B cell (primary cell): Measurements from ENCODE around the gene ZSWIM6. TPM values are rescaled to one million over a fixed set of nuclear protein-coding genes. Genes with fewer than 3 reads are reported as not detected.

Experiments used
- ATAC-seq: fragments of 200-7000 bp; cut with Tn5 transposase; one replicate; pipeline ENCODE4 v1.10.0; 2021; ENCODE audit warnings: low read depth, mild to moderate bottlenecking, moderate number of reproducible peaks, moderate library complexity
- CTCF ChIA-PET: fragments of 350-600 bp; sonication (Branson Sonifier 250); formaldehyde crosslinking; loops from one replicate; lab custom pipeline; 2021; ENCODE audit warnings: antibody characterized with exemption, inconsistent platforms; lab: Charles Lee
- POLR2A ChIA-PET: fragments of 350-600 bp; sonication (Branson Sonifier 250); formaldehyde crosslinking; loops from one replicate; lab custom pipeline; 2021; ENCODE audit warnings: antibody characterized with exemption; lab: Charles Lee
- DNase-seq: peaks from one replicate; pipeline ENCODE4 v3.0.0; 2013
- H2AFZ ChIP-seq: 2 replicates; pipeline ENCODE4 v1.6.1; 2012; ENCODE audit warnings: mild to moderate bottlenecking, low read depth, low read length; ENCODE audit not compliant: insufficient read depth, poor library complexity, severe bottlenecking
- H3K27ac ChIP-seq, 2 donors: 1 replicate in 1 of 2; 2 replicates in 1 of 2; pipeline ENCODE4 v1.5.1; 2012 to 2013; ENCODE audit warnings: low read length in 2 of 2, mild to moderate bottlenecking in 2 of 2, moderate library complexity in 1 of 2
- H3K27me3 ChIP-seq, 4 experiments: fragments of 200-600 bp in 1 of 4; sonication (generic) in 1 of 4; replicated peaks in 1 of 4; 1 replicate in 2 of 4; 2 replicates in 2 of 4; pipeline versions ENCODE4 v1.6.1 to v1.7.0; 2013 to 2016; ENCODE audit warnings: low read length in 3 of 4, mild to moderate bottlenecking in 2 of 4, mixed read lengths in 1 of 4, moderate library complexity in 1 of 4; ENCODE audit not compliant: insufficient read depth in 4 of 4, control insufficient read depth in 3 of 4; ENCODE audit errors: control extremely low read depth in 1 of 4
- H3K36me3 ChIP-seq, 2 experiments: replicated peaks in 1 of 2; 1 replicate in 1 of 2; 2 replicates in 1 of 2; pipeline versions ENCODE4 v1.6.1 to v1.7.1; 2013; ENCODE audit warnings: low read length in 1 of 2; ENCODE audit not compliant: insufficient read depth in 2 of 2, control insufficient read depth in 1 of 2; ENCODE audit errors: control extremely low read depth in 1 of 2, extremely low read depth in 1 of 2
- H3K4me1 ChIP-seq, 2 donors: fragments of 200-600 bp in 1 of 2; sonication (generic) in 1 of 2; 1 replicate in 1 of 2; 2 replicates in 1 of 2; pipeline versions ENCODE4 v1.5.1 to v1.6.1; 2013 to 2017; ENCODE audit warnings: low read length in 2 of 2; ENCODE audit not compliant: control insufficient read depth in 2 of 2, insufficient read depth in 2 of 2
- H3K4me2 ChIP-seq: replicated peaks from 2 replicates; pipeline ENCODE3; 2012; ENCODE audit warnings: mild to moderate bottlenecking, low read depth, low read length; ENCODE audit not compliant: poor library complexity, severe bottlenecking
- H3K4me3 ChIP-seq, 5 experiments: fragments of 200-600 bp in 1 of 5; sonication (generic) in 1 of 5; 1 replicate in 3 of 5; 2 replicates in 2 of 5; pipeline versions ENCODE4 v1.5.1 to v1.7.0; 2011 to 2016; ENCODE audit warnings: low read length in 4 of 5, mild to moderate bottlenecking in 4 of 5, low read depth in 2 of 5, control low read depth in 1 of 5, moderate library complexity in 1 of 5; ENCODE audit not compliant: insufficient read depth in 1 of 5; ENCODE audit errors: control extremely low read depth in 1 of 5, extremely low read depth in 1 of 5
- H3K79me2 ChIP-seq: fragments of 200-600 bp; sonication (generic); one replicate; pipeline ENCODE4 v1.6.0; 2016; ENCODE audit warnings: low read length; ENCODE audit not compliant: control insufficient read depth, insufficient read depth
- H3K9ac ChIP-seq: fragments of 200-600 bp; sonication (generic); 2 replicates; pipeline ENCODE4 v1.6.1; 2017; ENCODE audit warnings: mild to moderate bottlenecking, low read length, moderate library complexity
- H3K9me3 ChIP-seq, 3 donors: one replicate each; pipeline versions ENCODE4 v1.6.1 to v1.7.1; 2013; ENCODE audit warnings: low read length in 2 of 3; ENCODE audit not compliant: control insufficient read depth in 2 of 3, insufficient read depth in 1 of 3; ENCODE audit errors: control extremely low read depth in 1 of 3
- H4K20me1 ChIP-seq: 2 replicates; pipeline ENCODE4 v1.6.0; 2012; ENCODE audit warnings: mild to moderate bottlenecking, low read length; ENCODE audit not compliant: insufficient read depth, control insufficient read depth, poor library complexity, severe bottlenecking
- H3K27ac Mint-ChIP-seq: one replicate; pipeline ENCODE4 v1.8.0; 2021; ENCODE audit warnings: mixed read lengths
- H3K27me3 Mint-ChIP-seq: one replicate; pipeline ENCODE4 v1.8.0; 2021; ENCODE audit warnings: mixed read lengths
- H3K4me1 Mint-ChIP-seq: one replicate; pipeline ENCODE4 v1.8.0; 2021; ENCODE audit warnings: mixed read lengths
- H3K4me3 Mint-ChIP-seq: one replicate; pipeline ENCODE4 v1.8.0; 2021; ENCODE audit warnings: mixed read lengths
- H3K9me3 Mint-ChIP-seq: one replicate; pipeline ENCODE4 v1.8.0; 2022; ENCODE audit warnings: mixed read lengths; ENCODE audit not compliant: insufficient read depth
- CTCF ChIP-seq: fragments of 200-600 bp; IDR thresholded peaks from one replicate; pipeline ENCODE4 v1.8.0; 2022; ENCODE audit warnings: antibody characterized with exemption, mild to moderate bottlenecking
- EZH2 ChIP-seq: IDR thresholded peaks from 2 replicates; pipeline ENCODE4 v1.6.1; 2012; ENCODE audit warnings: borderline replicate concordance, low read depth, mild to moderate bottlenecking, moderate library complexity, low read length; ENCODE audit not compliant: insufficient read depth, poor library complexity, severe bottlenecking
- WGBS: methylation state at CpG from one replicate; pipeline ENCODE4 v1.1.5; 2013; ENCODE audit warnings: missing lambda C conversion rate; ENCODE audit not compliant: insufficient coverage; 5-methylcytosine and 5-hydroxymethylcytosine counted together
- intact Hi-C: fragments of 100-400 bp; cut with micrococcal nuclease; formaldehyde crosslinking; loops from one replicate; pipeline ENCODE4 v1.10.0; 2022
- polyA plus RNA-seq: library from polyadenylated mRNA; depleted of rRNA; stranded (reverse); fragments of >200 nt; gene quantifications from 2 replicates; pipeline ENCODE4 v1.2.3, GENCODE V29; 2012
- total RNA-seq, 2 donors: library from RNA; stranded (reverse); fragments of 120-200 nt in 1 of 2; gene quantifications; 1 replicate in 1 of 2; 2 replicates in 1 of 2; pipeline versions ENCODE4 v1.2.3 to v1.2.4, GENCODE V29; 2013 to 2022

Gene ZSWIM6
- total and polyA plus RNA-seq, 2 donors (not counting 1 experiment from before 2014, with no cell fraction given), result 7.9 to 16.4 TPM

DNA sequence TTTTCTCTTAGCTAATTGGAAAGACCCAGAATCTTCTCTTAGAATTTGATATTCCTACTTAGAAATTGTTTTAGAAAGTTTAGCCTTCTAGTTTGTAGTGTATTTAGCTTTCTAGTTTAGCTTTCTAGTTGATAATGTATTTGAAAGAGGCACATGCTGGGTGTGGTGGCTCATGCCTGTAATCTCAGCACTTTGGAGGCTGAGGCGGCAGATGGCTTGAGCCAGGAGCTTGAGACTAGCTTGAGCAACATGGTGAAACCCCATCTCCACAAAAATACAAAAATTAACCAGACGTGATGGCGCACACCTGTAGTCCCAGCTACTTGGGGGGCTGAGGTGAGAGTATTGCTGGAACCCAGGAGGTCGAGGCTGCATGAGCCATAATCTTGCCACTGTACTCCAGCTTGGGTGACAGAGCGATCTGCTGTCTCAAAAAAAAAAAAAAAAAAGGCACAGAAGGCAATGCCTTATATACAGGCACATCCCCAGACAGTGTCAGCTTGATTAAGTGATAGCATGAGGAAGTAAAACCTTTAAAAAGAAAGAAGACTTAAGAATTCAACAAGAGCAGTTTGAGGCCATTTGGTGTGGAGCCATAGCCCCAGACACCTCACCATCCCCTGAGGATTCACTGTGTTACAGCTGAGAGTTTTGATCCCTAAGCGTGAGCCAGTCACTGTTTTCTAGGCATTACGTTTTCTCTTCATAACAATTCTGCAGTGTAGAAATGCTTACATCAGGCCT lies 34.6 kb downstream of the ZSWIM6 start:
- peak; percentile 17 for DNase-seq
- POLR2A ChIA-PET, result no interaction called here
- no peak overlapping the region for H2AFZ ChIP-seq
- no peak overlapping the region for H3K4me2 ChIP-seq
- no peak for TF ChIP-seq CTCF
- no peak for TF ChIP-seq EZH2
- no peak overlapping the region for H3K27ac ChIP-seq
- peaks cover 20% of the 10 kb centered on the region for H3K4me1 Mint-ChIP-seq
- no peaks in the 10 kb centered on the region for H3K9me3 ChIP-seq
- H3K4me3 Mint-ChIP-seq, result no peak overlapping the region
- intact Hi-C loops, result no loop called here
- no peak overlapping the region for H3K27ac Mint-ChIP-seq
- H4K20me1 ChIP-seq, result no peaks in the 10 kb centered on the region
- H3K79me2 ChIP-seq, result peaks cover 34% of the 10 kb centered on the region
- no peaks in the 10 kb centered on the region for H3K36me3 ChIP-seq
- WGBS, result no CpG with 5 or more reads among the region's 7 CpGs
- CTCF ChIA-PET, result interaction anchor here (0.7 kb wide), 1 partner anchor 11 kb away, joined by 3 read pairs; no protein-coding TSS in a partner anchor
- no peaks in the 10 kb centered on the region for H3K27me3 Mint-ChIP-seq
- ATAC-seq, result no peak
- H3K9me3 Mint-ChIP-seq, result no peaks in the 10 kb centered on the region
- H3K4me1 ChIP-seq, result peaks cover 9 to 12% of the 10 kb centered on the region in 2 donors
- H3K4me3 ChIP-seq, result no peak overlapping the region
- no peak overlapping the region for H3K9ac ChIP-seq
- no peaks in the 10 kb centered on the region for H3K27me3 ChIP-seq

DNA sequence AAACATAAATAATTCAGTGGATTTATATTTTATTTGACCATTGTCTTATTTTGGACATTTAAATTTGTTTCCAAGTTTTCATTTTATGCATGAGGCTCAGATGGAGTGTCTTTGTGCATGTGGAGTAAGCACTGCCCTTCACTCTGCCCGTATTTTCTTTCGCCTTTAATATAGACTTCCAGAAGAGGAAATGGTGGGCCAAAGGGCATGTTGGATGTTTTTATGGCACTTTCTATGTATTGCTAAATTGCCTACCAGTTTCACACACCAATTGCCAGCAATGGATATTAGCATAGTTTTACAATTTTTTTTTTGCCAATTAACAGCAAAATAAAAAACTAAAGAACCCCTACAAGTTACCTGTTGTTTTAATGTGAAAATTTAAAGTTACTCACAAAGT lies 38.4 kb downstream of the ZSWIM6 start:
- no peak overlapping the region for H3K4me2 ChIP-seq
- POLR2A ChIA-PET, result interaction anchor here (0.6 kb wide), 1 partner anchor 39 kb away, joined by 4 read pairs; the partner anchor contains the start of gene ZSWIM6
- peaks cover 39% of the 10 kb centered on the region for H3K79me2 ChIP-seq
- Mint-ChIP-seq H3K27ac (no peak overlapping the region), H3K27me3 (no peaks in the 10 kb centered on the region), H3K4me1 (peaks cover 21% of the 10 kb centered on the region), H3K9me3 (no peaks in the 10 kb centered on the region), H3K4me3 (no peak overlapping the region)
- H2AFZ ChIP-seq, result no peak overlapping the region
- H3K27me3 ChIP-seq, result no peaks in the 10 kb centered on the region
- H3K9ac ChIP-seq, result no peak overlapping the region
- TF ChIP-seq EZH2 (no peak), CTCF (no peak)
- peaks cover 9 to 12% of the 10 kb centered on the region in 2 donors for H3K4me1 ChIP-seq
- no peaks in the 10 kb centered on the region for H3K36me3 ChIP-seq
- DNase-seq, result no peak
- no peak for ATAC-seq
- WGBS, result 100% methylated on average over 1 of the region's 2 CpGs
- H4K20me1 ChIP-seq, result peaks cover 9% of the 10 kb centered on the region
- peaks cover 0 to 1% (median 0%) of the 10 kb centered on the region in 3 donors for H3K9me3 ChIP-seq
- no peak overlapping the region for H3K4me3 ChIP-seq
- H3K27ac ChIP-seq, result no peak overlapping the region
- intact Hi-C loops, result no loop called here
- CTCF ChIA-PET, result no interaction called here
